Urinary bladder (tissue), 4 donors: ENCODE data around the gene ADCY5. TPM values are rescaled to one million over a fixed set of nuclear protein-coding genes. Genes with fewer than 3 reads are reported as not detected.
"Not testable (repeated sequence)": the region's sequence is repeated elsewhere in the genome, so short reads cannot be mapped to it uniquely, and the experiment has no call there.

Experiments used
- DNase-seq: peaks from one replicate; pipeline ENCODE4 v3.0.0-alpha.2; 2015; ENCODE audit errors: extremely low spot score
- H3K27ac ChIP-seq: one replicate; pipeline ENCODE4 v1.5.1; 2013; ENCODE audit warnings: low read depth, mild to moderate bottlenecking, moderate library complexity
- H3K36me3 ChIP-seq: one replicate; pipeline ENCODE4 v1.6.1; 2013; ENCODE audit warnings: mild to moderate bottlenecking, moderate library complexity; ENCODE audit not compliant: insufficient read depth
- H3K4me1 ChIP-seq: one replicate; pipeline ENCODE4 v1.6.1; 2013; ENCODE audit warnings: mild to moderate bottlenecking, moderate library complexity; ENCODE audit not compliant: insufficient read depth
- H3K4me3 ChIP-seq: one replicate; pipeline ENCODE4 v1.5.1; 2013; ENCODE audit warnings: low read depth, low read length
- WGBS: extraction: QIAGEN DNeasy Blood & Tissue Kit; methylation state at CpG from one replicate; pipeline ENCODE4 v1.1.7; 2013; 5-methylcytosine and 5-hydroxymethylcytosine counted together
- polyA plus RNA-seq: library from polyadenylated mRNA; stranded (reverse); fragments of 200-250 nt; gene quantifications from one replicate; pipeline ENCODE4 v1.2.3, GENCODE V29; 2013
- total RNA-seq: library from RNA; depleted of rRNA; stranded (reverse); fragments of >200 nt; gene quantifications from one replicate; pipeline ENCODE4 v1.2.3, GENCODE V29; 2014
- donor health status: healthy with polysubstance abuse.
- donor health status: healthy.

ADCY5 gene
- total and polyA plus RNA-seq, 2 donors: 25.1 to 53.1 TPM

DNA sequence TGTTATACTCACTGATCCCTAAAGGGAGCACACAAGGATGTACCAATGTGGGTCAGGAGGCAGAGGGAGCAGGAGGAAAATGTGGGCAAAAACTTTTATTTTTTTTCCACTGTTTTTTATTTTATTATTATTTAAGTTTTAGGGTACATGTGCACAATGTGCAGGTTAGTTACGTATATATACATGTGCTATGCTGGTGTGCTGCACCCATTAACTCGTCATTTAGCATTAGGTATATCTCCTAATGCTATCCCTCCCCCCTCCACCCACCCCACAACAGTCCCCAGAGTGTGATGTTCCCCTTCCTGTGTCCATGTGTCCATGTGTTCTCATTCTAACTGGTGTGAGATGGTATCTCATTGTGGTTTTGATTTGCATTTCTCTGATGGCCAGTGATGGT lies 209.7 kb downstream of the ADCY5 start:
- H3K4me1 ChIP-seq, DNase-seq, H3K4me3 ChIP-seq, H3K36me3 ChIP-seq, H3K27ac ChIP-seq: not testable (repeated sequence)
- 94% methylated on average over 2 of the region's 2 CpGs for WGBS

DNA sequence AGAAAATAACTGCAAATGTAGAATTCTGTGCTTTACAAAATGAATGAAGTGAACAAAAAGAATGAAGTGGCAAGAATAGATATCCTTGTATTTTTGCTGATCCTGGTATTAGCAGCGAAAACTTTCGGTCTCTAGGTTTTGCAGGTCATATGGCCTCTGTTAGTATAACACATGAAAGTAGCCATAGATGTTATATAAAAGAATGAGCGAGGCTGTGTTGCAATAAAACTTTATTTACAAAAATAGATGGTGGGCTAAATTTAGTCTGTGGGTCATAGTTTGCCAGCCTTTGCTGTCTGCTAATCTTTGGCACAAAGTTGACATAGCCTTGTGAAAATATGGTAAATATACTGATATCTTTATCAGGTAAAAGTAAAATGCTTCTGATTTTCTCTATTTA lies 212.0 kb downstream of the ADCY5 start:
- 94% methylated on average over 3 of the region's 3 CpGs for WGBS
- no peak for DNase-seq
- H3K27ac ChIP-seq: no peak overlapping the region
- no peaks in the 10 kb centered on the region for H3K4me1 ChIP-seq
- H3K36me3 ChIP-seq: no peaks in the 10 kb centered on the region
- no peak overlapping the region for H3K4me3 ChIP-seq

Other genes with a start within 250 kb of the ADCY5 start
- gene SEC22A, start 247.1 kb downstream of the ADCY5 start, total RNA-seq: 65.4 TPM
- 13.9 TPM for gene SEC22A, start 247.1 kb downstream of the ADCY5 start, polyA plus RNA-seq
- gene HACD2, start 136.0 kb upstream of the ADCY5 start, total RNA-seq: 38.3 TPM
- gene HACD2, start 136.0 kb upstream of the ADCY5 start, polyA plus RNA-seq: 15.0 TPM